A172 (cell line): ENCODE measurements around the gene THRB. TPM values are rescaled to one million over a fixed set of nuclear protein-coding genes. Genes with fewer than 3 reads are reported as not detected.
A peak's percentile ranks its signal among the peaks of the same experiment; 100 is the strongest.

Experiments
- DNase-seq: peaks from one replicate; pipeline ENCODE4 v3.0.0-alpha.2; 2015; ENCODE audit warnings: low spot score
- total RNA-seq: library from RNA; depleted of rRNA; stranded (reverse); fragments of >200 nt; shearing (Covaris generic); gene quantifications from 2 replicates; pipeline ENCODE4 v1.2.3, GENCODE V29; 2014

THRB gene
- total RNA-seq, 1 experiment from 2014 or later, result not detected

DNA sequence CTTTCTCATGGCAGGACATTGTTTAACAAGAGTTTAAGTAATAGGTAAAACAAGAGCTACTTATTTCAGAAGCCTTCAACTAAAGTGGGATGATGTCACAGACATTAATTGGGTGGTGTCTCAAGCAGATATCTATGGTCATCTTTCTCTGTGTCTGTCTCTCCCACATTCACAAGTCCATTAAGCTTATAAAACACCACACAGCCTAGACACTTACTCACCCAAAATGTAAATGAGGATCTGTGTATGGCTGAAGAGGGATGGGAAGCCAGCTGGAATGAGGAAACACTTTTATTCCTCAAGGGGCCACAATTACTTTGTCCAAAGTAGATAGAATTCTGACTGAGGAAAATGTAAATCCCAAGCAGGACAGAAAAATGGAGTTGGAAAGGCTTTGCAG is 183.8 kb downstream of the THRB start:
- DNase-seq, result no peak

- no peak for DNase-seq
Measured at GRCh38 chr3:24306518-24306917, 188.1 kb downstream of the THRB start.

GRCh38 chr3:24305795-24306467 is 188.7 kb downstream of the THRB start:
- no peak for DNase-seq

GRCh38 chr3:24303057-24303754 is 191.4 kb downstream of the THRB start:
- DNase-seq, result no peak

DNA sequence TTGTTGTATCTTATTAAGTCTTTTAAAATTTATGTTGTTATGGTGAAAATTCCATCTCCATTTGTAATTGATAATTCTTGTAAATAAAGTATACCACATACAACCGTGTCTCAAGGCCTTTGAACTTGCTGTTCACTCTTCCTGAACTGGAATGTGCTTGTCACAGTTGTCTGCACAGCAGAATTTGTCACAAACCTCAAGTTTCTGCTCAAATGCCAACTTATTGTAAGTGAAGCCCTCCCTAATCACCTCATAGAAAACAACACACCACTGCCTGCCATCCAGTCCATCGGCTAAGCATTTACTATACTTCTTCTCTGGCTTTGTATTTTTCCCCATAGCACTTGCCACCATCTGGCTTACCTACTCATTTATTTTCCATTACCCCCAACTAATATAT is 192.3 kb downstream of the THRB start:
- no peak for DNase-seq

GRCh38 chr3:24300949-24301348 is 193.7 kb downstream of the THRB start:
- DNase-seq, result no peak

DNA sequence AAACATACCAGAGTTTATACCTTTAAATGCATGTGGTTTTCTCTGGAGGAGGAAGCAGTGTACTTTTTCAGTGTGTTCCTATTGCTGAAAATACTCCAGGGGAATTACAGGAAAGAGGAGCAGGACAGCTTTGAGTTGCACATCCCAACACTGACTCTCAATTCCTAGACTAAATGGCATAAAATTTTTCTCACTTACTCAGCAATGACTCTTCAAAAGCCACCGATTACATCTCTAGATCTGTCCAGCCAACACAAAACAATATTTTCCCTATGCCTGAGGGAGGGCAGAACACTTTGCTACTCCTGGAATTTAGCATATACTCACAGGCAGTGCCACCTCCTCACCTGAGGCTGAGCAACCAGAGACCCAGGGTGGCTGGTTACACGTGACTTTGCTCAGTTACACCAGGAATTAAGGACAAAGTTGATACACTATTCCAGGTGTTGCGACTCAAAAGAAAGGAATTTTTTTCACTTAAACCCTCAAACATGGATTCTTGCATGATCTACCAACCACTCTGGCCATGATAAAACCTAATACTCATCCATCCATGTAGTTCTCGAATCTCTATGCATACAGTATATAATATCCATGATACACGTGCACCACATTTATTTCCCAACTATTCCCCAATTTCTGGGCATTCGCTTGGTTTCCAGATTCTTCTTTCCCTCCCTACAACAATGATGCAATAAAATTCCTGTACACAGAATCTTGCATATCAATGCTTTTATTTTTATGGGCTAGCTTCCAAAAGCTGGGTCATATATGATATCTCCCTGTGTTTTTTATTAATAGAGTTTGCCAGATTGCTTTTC is 194.6 kb downstream of the THRB start:
- DNase-seq, result peak; percentile 7

DNA sequence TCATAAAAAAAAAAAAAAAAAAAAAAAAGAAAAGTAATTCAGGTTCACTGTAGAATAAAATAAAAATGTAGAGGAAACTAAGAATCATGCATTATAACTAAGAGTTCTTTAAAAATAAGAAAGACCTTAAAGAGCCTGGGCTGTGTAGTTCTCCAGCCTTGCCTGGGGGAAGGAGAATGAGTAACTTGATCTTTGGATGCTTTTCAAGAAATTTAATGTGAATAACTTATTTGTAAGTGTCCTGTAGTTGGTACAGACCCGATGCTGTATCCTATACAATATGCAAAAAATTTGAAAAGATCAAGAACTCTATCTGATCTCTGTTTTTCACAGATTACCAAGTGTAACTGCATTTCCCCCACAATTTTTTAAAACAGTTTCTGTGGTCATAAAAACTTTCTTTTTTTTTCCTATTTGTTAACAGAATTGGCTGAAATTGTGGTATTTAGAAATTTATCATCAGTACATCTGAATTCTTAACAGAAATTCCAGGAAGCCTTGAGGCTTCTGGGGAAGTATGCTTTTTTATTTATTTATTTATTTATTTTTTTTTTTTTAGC is 195.3 kb downstream of the THRB start:
- DNase-seq, result no peak

- no peak for DNase-seq
Measured at GRCh38 chr3:24296441-24297205, 198.0 kb downstream of the THRB start.

DNA sequence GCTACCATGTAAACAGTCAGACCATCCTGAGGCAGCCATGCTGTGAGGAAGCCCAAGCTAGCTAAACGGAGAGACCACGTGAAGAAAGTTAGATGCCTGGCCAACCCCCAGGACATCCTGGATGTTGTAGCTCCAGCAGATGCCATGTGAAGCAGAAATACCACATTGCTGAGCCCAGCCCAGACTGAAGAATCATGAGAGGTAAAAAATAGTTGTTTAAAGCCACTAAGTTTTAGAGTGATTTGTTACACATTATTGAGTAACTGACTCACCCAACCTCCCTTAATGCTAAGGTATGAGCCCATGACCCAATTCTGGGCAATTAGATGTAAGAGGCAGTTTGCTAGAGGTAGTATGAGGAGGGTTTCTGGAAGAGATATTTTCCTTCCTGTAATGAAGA is 200.5 kb downstream of the THRB start:
- no peak for DNase-seq

DNA sequence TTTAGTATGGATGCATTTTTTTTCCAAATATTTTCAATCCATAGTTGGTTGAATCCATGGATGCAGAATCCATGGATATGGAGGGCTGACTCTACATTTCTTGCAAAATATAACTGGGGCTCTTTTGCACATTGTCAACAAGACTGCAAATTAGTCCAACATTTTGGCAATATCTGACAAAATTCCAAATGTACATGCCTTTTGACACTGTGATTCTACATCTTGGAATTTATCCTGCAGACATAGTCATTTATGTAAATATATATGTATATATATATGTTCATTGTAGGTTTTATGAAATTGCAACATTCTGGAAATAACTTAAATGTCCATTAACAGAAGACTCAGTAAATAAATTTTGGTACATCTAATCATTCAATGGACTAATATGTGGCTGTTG is 203.0 kb downstream of the THRB start:
- DNase-seq, result no peak

- no peak for DNase-seq
Measured at GRCh38 chr3:24290596-24290995, 204.1 kb downstream of the THRB start.

DNA sequence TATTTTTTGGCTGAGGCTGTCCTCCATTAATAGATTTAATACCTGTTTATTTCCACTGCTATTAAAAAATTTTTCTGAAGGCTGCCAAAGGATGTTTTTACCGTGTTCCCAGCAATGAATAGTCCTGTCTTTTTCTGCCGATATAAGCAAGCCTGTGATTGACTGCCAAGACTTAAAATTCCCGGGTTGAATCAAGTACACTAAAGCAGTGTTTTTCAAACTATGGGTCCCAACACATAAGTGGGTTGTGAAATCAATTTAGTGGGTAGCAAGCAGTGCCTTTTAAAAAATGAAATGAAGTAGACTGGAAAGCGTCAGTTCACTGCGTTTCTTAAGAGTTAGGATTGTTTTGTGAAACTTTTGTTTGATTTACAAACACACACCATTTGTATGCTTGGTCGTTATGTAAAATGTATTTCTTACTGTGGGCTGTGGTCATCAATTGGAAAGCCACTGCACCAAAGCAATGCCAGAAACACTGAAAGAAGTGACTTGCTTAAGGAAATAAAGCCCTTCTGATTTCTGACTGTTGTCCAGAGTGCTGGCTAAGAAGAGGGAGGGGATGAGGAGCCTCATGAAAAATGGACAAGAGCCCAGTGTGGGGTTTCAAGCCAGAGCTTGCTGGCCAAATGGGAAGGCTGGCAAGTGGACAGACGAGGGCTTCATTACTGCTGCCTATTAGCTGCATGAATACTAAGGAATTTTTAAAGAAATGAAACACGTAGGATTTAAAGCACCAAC is 206.0 kb downstream of the THRB start:
- no peak for DNase-seq

- DNase-seq, result no peak
Measured at GRCh38 chr3:24287755-24288450, 206.7 kb downstream of the THRB start.

GRCh38 chr3:24286405-24286804 is 208.2 kb downstream of the THRB start:
- no peak for DNase-seq

GRCh38 chr3:24278543-24278942 is 216.1 kb downstream of the THRB start:
- no peak for DNase-seq

DNA sequence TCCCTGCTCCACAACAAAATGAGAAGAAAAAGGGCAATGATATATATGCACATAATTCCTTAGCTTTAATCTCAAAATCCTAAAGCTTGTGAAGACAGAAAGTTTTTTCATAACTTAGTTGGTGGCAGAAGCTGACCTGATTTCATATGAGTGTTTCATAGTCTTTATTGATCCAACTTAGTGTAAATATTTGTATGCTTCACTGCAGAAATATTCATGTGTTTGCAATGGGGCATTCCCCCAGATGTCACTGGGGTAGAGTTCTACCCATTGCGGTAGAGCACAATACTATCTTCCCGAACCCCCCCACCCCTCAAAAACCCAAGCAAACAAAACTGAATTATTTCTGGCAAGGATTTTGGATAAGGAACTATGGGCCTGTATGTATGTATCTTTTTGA is 221.2 kb downstream of the THRB start:
- no peak for DNase-seq

DNA sequence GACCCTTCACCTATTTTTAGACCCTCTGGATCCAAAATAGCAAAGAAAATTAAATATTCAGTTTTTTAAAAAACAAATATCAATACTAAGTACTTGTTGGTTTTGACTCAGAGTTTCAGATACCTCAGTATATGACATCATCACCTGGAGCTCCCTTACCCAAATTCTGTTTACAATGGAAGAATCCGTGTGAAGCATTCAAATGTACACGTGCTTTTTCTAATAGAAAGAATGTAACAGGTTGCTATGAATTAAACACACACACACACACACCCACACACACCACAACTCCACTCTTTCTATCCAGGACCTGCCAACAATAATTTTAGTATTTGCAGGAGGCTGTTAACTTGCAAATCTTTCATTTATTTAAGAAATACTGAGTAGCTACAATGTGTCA is 221.8 kb downstream of the THRB start:
- DNase-seq, result no peak

GRCh38 chr3:24272408-24272807 is 222.2 kb downstream of the THRB start:
- no peak for DNase-seq

GRCh38 chr3:24271228-24271627 is 223.4 kb downstream of the THRB start:
- no peak for DNase-seq
